GM18499 (cell line): Measurements from ENCODE around the gene MLLT10.

ENCODE experiments used
- ATAC-seq: cut with Tn5 transposase; IDR thresholded peaks from one replicate; pipeline ENCODE4 v1.9.1; 2021; ENCODE audit warnings: moderate number of reproducible peaks; ENCODE audit not compliant: insufficient read depth, unreplicated experiment

MLLT10 gene

GRCh38 chr10:21515361-21516241 lies 18.4 kb upstream of the MLLT10 start:
- ATAC-seq: no peak

- ATAC-seq: no peak
Observed at GRCh38 chr10:21516242-21517131, 17.5 kb upstream of the MLLT10 start.

- ATAC-seq: no peak
Observed at GRCh38 chr10:21517134-21518031, 16.6 kb upstream of the MLLT10 start.

GRCh38 chr10:21518149-21518640 lies 15.8 kb upstream of the MLLT10 start:
- ATAC-seq: no peak

- no peak for ATAC-seq
Observed at GRCh38 chr10:21518641-21519396, 15.2 kb upstream of the MLLT10 start.

- no peak for ATAC-seq
Observed at GRCh38 chr10:21519397-21519933, 14.6 kb upstream of the MLLT10 start.

- ATAC-seq: no peak
Observed at GRCh38 chr10:21519941-21520436, 14.0 kb upstream of the MLLT10 start.

- ATAC-seq: no peak
Observed at GRCh38 chr10:21520509-21520908, 13.5 kb upstream of the MLLT10 start.

- ATAC-seq: no peak
Observed at GRCh38 chr10:21520949-21521348, 13.1 kb upstream of the MLLT10 start.

- no peak for ATAC-seq
Observed at GRCh38 chr10:21521751-21522533, 12.1 kb upstream of the MLLT10 start.

GRCh38 chr10:21522631-21523406 lies 11.2 kb upstream of the MLLT10 start:
- no peak for ATAC-seq

GRCh38 chr10:21523557-21524008 lies 10.4 kb upstream of the MLLT10 start:
- no peak for ATAC-seq

- ATAC-seq: no peak
Observed at GRCh38 chr10:21524131-21524525, 9.9 kb upstream of the MLLT10 start.

- no peak for ATAC-seq
Observed at GRCh38 chr10:21524526-21525366, 9.3 kb upstream of the MLLT10 start.

- no peak for ATAC-seq
Observed at GRCh38 chr10:21525367-21526187, 8.5 kb upstream of the MLLT10 start, which contains the start of gene SKIDA1. SKIDA1 (minus strand) TSS chr10:21525682; CDS start chr10:21517822, 7,860 bp downstream.
